GM12872 (cell line): ENCODE results near the gene MAGI1.

ENCODE experiments used
- TF ChIP-seq, protein P1 (sequence below): IDR thresholded peaks from 3 replicates; pipeline ENCODE4 v1.5.1; 2011; ENCODE audit warnings: low read depth, mild to moderate bottlenecking, low read length, moderate library complexity; ENCODE audit not compliant: insufficient read depth

Gene MAGI1

DNA sequence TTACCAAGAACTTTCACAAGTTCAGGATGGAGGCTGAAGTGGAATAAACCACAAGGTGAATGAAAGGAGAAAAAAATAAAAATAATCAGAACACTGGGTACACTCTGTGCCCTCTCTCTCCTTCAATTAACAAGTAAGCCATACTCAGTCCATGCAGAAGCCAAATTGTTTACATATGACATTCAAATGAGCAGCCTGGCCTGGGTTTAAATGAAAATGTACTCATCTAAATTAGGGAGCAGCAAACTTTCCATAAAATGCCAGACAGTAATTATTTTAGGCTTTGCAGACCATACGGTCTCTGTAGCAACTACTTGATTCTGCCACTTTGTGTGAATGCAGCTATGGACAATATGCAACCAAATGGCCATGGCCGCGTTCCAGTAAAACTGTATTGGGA lies 376.6 kb downstream of the MAGI1 start:
- TF ChIP-seq, protein P1, sequence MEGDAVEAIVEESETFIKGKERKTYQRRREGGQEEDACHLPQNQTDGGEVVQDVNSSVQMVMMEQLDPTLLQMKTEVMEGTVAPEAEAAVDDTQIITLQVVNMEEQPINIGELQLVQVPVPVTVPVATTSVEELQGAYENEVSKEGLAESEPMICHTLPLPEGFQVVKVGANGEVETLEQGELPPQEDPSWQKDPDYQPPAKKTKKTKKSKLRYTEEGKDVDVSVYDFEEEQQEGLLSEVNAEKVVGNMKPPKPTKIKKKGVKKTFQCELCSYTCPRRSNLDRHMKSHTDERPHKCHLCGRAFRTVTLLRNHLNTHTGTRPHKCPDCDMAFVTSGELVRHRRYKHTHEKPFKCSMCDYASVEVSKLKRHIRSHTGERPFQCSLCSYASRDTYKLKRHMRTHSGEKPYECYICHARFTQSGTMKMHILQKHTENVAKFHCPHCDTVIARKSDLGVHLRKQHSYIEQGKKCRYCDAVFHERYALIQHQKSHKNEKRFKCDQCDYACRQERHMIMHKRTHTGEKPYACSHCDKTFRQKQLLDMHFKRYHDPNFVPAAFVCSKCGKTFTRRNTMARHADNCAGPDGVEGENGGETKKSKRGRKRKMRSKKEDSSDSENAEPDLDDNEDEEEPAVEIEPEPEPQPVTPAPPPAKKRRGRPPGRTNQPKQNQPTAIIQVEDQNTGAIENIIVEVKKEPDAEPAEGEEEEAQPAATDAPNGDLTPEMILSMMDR: no peak

- TF ChIP-seq, protein P1: no peak
These were observed 378.6 kb downstream of the MAGI1 start for GRCh38 chr3:65660000-65660598.

- TF ChIP-seq, protein P1: no peak
These were observed 379.3 kb downstream of the MAGI1 start for GRCh38 chr3:65659396-65659795.

- TF ChIP-seq, protein P1: no peak
These were observed 380.3 kb downstream of the MAGI1 start for GRCh38 chr3:65658401-65658800.

DNA sequence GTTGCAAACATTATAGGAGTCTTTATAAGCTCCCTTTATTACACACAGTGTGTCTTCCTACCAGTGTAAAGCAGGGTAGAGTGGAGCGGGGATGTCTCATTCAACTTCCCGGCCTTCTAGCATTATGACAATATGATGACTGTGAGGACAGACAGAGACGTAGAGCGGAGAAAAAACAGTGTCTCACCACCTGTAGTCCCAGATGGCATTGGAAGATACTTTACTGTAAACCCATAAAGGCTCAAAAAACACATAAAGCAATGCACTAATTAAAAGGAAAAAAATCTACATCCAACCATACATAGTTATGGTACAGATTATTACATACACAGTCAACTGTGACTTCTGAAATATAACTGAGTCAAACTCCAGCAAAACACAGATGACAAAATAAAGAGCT lies 383.7 kb downstream of the MAGI1 start:
- TF ChIP-seq, protein P1: no peak

GRCh38 chr3:65653731-65654130 lies 385.0 kb downstream of the MAGI1 start:
- TF ChIP-seq, protein P1: no peak

- TF ChIP-seq, protein P1: no peak
These were observed 388.5 kb downstream of the MAGI1 start for GRCh38 chr3:65650247-65650646.
